HG02588 (cell line): ENCODE results near the gene NADK2.
"Not testable (repeated sequence)": the region's sequence is repeated elsewhere in the genome, so short reads cannot be mapped to it uniquely, and the experiment has no call there.

ENCODE experiments used
- ATAC-seq: cut with Tn5 transposase; IDR thresholded peaks from one replicate; pipeline ENCODE4 v1.9.1; 2021; ENCODE audit warnings: mild to moderate bottlenecking, moderate library complexity; ENCODE audit not compliant: unreplicated experiment

The NADK2 gene

GRCh38 chr5:36241631-36242533, at the start of gene NADK2:
NADK2 (minus strand) TSS chr5:36241925; CDS start chr5:36241798, 127 bp downstream.
- peak; percentile 86 for ATAC-seq

DNA sequence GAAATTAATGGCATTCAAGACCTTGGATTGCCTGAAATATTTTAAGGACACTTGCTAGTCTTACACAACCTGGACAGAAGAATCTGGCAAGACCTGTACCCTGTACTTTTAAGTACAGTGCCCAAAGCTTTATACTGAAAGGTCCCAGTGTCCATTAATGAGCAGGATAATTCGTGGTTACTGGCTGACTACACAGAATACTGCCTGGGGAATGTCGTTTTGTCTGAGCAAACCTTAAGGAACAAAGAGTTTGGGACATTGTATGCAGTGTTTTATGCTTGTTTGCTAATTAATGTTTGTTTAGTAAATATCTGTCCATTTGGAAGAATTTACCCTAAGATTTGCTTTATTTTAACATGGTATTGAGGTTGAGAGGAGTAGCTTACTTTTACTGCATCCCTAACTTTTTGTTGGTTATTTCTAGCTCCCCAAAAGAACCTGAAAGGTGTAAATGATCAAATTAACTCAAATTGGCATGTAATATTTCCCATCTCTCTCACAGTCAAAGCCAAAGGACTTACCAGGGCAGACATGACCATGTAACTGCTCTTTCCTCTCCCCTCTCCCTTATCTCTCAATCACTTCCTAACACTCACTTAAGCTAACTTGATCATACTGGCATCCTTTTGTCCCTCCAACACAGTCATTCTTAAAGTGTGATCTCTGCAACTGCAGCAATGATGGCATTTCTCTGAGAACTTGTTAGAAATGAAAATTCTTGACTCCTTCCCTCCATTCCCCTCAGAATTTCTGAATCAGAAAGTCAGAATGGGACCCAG, 44.3 kb upstream of the NADK2 start:
- ATAC-seq: no peak

GRCh38 chr5:36283775-36284174, 42.0 kb upstream of the NADK2 start:
- not testable (repeated sequence) for ATAC-seq

GRCh38 chr5:36281626-36282025, 39.9 kb upstream of the NADK2 start:
- no peak for ATAC-seq

DNA sequence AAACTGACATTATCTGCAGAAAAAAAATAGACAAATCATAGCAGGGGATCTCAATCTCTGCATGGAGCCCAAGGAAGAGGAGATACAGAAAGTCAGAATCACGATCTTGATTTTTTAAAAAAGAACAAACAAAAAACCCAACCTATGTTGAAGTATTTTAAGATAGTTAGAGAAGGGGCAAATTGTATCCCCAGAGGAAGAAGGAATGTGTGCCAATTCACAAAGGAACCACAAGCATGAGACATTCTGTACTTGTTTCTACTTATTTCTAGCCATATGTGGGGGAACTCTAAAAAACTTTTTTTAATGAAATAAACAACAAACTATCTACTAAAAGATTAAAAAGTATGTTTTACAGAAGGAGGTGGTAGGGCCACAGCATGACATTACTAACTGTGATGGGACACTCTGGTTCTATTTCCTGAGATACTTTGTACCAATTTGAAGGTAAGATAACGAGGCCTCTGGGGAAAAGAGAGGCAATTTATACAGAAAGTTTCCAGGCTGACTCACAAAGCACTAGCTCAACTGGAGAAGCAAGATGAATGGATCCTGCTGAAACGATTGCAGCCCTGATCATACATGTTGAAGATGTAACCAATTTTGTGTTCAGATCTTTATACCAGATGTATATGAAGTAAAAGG, 37.5 kb upstream of the NADK2 start:
- no peak for ATAC-seq

DNA sequence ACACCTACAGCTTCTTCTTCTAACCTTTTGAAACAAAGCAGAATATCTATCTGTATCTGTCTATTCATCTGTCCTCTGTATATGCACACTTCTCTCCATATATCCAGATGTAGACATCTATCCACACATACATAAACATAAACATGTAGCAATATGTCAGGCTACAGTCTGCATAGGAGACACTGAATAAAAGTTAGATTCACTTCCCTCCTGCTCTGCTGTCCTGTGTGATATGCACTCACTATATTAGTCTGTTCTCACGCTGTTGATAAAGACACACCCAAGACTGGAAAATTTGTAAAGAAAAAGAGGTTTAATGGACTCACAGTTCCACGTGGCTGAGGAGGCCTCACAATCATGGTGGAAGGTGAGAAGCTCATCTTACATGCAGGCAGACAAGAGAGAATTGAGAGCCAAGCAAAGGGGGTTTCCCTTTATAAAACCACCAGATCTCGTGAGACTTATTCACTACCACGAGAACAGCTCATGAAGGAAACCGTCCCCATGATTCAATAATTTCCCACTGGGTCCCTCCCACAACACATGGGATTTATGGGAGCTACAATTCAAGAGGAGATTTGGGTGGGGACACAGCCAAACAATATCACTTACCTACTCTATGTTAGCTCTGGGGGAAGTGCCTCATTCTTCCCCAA, 35.9 kb upstream of the NADK2 start:
- ATAC-seq: no peak

DNA sequence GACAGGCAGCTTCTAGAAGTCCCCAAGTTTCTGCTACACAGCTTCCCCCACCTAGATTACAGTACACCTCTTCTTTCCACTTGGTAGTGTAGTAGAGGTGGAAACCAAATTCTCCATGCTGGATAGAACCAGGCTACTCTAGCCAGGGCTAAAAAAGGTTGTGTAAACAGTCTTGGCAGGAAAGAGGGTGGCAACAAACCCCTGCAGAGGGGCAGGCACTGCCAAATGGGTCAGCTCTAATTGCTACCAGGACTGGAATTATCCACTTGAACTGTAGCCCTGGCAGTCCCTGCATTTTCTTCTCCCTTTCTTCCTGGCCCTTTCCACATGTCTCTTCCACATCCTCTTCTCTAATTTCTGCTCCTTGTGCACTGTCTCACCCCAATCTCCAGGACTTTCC, 35.1 kb upstream of the NADK2 start:
- ATAC-seq: no peak

GRCh38 chr5:36273809-36274526, 32.2 kb upstream of the NADK2 start:
- no peak for ATAC-seq

DNA sequence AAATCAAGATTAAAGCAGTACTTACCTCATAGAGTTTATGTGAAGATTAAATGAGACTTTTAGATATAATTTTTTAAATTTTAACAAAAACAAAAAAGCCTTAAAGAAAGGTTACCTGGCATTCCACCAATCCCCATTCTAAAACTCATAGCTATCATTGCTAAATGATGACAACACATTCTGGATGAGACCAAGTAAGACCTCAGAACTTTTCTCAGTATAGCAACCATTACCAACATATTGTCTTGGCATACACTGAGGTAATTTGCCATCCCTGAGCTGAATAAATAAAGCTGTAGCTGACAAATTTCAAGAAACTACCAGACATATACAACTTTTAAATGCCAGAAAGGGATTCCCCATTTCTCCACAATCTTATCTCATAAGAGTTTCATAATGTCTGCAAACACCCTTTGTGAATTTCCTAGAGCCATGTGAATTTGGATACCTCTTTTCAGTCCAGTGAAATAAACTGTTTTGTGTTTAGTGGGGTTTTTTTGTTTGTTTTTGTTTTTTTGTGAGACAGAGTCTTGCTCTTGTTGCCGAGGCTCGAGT, 30.5 kb upstream of the NADK2 start:
- no peak for ATAC-seq

GRCh38 chr5:36270876-36271575, 29.3 kb upstream of the NADK2 start:
- no peak for ATAC-seq

DNA sequence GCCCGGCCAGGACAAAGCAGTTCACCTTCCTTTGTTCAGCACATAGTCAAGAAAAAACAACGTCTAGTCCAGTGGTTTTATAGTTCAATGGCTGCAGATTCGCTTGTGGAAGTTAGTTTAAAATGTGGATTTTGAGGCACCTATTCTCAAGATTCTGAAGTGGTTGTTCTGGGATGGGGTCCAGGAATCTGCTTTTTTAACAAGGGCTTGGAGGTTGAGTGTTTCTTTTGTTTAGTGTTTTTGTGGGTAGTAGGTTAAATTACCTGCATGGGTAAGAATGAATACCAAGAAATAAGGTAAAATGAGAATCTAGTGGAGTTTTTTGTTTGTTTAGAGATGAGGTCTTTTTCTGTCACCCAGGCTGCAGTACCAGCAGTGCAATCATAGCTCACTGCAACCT, 28.4 kb upstream of the NADK2 start:
- ATAC-seq: no peak

GRCh38 chr5:36269478-36269877, 27.8 kb upstream of the NADK2 start:
- no peak for ATAC-seq

GRCh38 chr5:36267905-36268304, 26.2 kb upstream of the NADK2 start:
- no peak for ATAC-seq

GRCh38 chr5:36264202-36264760, 22.6 kb upstream of the NADK2 start:
- no peak for ATAC-seq

DNA sequence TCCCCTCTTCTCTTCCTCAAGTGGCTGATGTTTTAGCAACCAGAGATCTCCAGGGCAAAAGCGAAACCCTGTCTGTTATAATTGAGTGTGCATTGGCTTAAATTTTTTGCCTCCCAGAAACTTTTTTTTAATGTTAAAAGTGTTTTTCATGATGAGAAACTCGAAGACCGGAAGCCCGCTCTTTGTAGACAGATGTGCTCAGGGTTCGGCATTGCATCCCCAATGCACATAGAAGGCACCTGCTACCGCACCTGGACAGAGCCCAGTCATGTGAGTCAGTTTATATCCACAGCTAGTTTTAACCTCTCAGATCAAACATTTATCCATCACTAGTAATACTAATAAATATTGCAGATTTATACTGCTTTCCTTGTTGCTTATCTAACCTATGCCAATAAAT, 19.5 kb upstream of the NADK2 start:
- no peak for ATAC-seq

GRCh38 chr5:36253575-36253974, 11.8 kb upstream of the NADK2 start:
- no peak for ATAC-seq

- ATAC-seq: no peak
Observed at GRCh38 chr5:36252722-36253365, 11.1 kb upstream of the NADK2 start.

GRCh38 chr5:36251218-36251617, 9.5 kb upstream of the NADK2 start:
- no peak for ATAC-seq

GRCh38 chr5:36250427-36250826, 8.7 kb upstream of the NADK2 start:
- no peak for ATAC-seq
